ENCODE results near the gene TMEM238L.
"Not testable (repeated sequence)": the region's sequence is repeated elsewhere in the genome, so short reads cannot be mapped to it uniquely, and the experiment has no call there.

The TMEM238L gene

GRCh38 chr17:10803830-10804475 lies at the start of gene TMEM238L:
Gene TMEM238L, minus strand, starts transcription at chr17:10804099. Its CDS starts 136 bp downstream, at chr17:10803963.
- DNase-seq = no peak

- not testable (repeated sequence) for DNase-seq
These were observed 42.7 kb upstream of the TMEM238L start for GRCh38 chr17:10846636-10847035.

- DNase-seq = no peak
These were observed 41.5 kb upstream of the TMEM238L start for GRCh38 chr17:10845388-10845751.

GRCh38 chr17:10844621-10845387 lies 40.9 kb upstream of the TMEM238L start:
- DNase-seq = peak; percentile 35

GRCh38 chr17:10843811-10844210 lies 39.9 kb upstream of the TMEM238L start:
- no peak for DNase-seq

- DNase-seq = no peak
These were observed 38.8 kb upstream of the TMEM238L start for GRCh38 chr17:10842658-10843057.

- DNase-seq = no peak
These were observed 34.8 kb upstream of the TMEM238L start for GRCh38 chr17:10838682-10839081.

GRCh38 chr17:10837921-10838320 lies 34.0 kb upstream of the TMEM238L start, which contains the start of gene PIRT:
Gene PIRT, minus strand, starts transcription at chr17:10838087. Its CDS starts 12,442 bp downstream, at chr17:10825645.
- DNase-seq = no peak

GRCh38 chr17:10836966-10837590 lies 33.2 kb upstream of the TMEM238L start:
- DNase-seq = no peak

- no peak for DNase-seq
These were observed 32.2 kb upstream of the TMEM238L start for GRCh38 chr17:10836145-10836544.

- no peak for DNase-seq
These were observed 27.8 kb upstream of the TMEM238L start for GRCh38 chr17:10831696-10832095.

GRCh38 chr17:10827898-10828552 lies 24.1 kb upstream of the TMEM238L start:
- no peak for DNase-seq

- no peak for DNase-seq
These were observed 21.0 kb upstream of the TMEM238L start for GRCh38 chr17:10824874-10825273.

GRCh38 chr17:10821770-10822169 lies 17.9 kb upstream of the TMEM238L start:
- no peak for DNase-seq

GRCh38 chr17:10821054-10821453 lies 17.2 kb upstream of the TMEM238L start:
- DNase-seq = no peak

- DNase-seq = no peak
These were observed 11.4 kb upstream of the TMEM238L start for GRCh38 chr17:10815319-10815718.

- DNase-seq = no peak
These were observed 10.2 kb upstream of the TMEM238L start for GRCh38 chr17:10814075-10814474.

GRCh38 chr17:10812674-10813073 lies 8.8 kb upstream of the TMEM238L start:
- DNase-seq = no peak

GRCh38 chr17:10809605-10810004 lies 5.7 kb upstream of the TMEM238L start:
- no peak for DNase-seq

GRCh38 chr17:10807704-10808128 lies 3.8 kb upstream of the TMEM238L start:
- no peak for DNase-seq

GRCh38 chr17:10806545-10807262 lies 2.8 kb upstream of the TMEM238L start:
- no peak for DNase-seq

- no peak for DNase-seq
These were observed 2.0 kb upstream of the TMEM238L start for GRCh38 chr17:10805911-10806310.

- no peak for DNase-seq
These were observed 647 bp upstream of the TMEM238L start for GRCh38 chr17:10804546-10804945.
